Measurements from ENCODE around the gene ICE1. TPM values are rescaled to one million over a fixed set of nuclear protein-coding genes. Genes with fewer than 3 reads are reported as not detected.

ICE1 gene
- total RNA-seq, 1 experiment from 2014 or later: 48.9 TPM

DNA sequence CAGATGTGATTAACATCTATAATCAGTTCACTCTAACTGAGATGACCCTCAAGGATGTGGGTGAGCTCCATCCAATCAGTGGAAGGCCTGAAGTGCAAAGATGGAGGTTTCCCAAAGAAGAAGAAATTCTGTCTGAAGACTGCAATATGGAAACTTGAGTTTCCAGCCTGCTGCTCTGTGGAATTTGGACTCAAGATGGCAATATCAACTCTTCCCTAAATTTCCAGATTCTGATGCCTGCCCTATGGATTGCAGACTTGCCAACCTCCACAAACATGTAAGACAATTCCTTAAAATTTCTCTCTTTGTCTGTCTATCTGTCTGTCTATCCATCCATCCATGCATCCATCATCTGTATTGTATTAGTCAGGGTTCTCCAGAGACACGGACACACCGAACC lies 85.9 kb downstream of the ICE1 start:
- Mint-ChIP-seq H3K4me1 (peaks cover 3% of the 10 kb centered on the region), H3K27me3 (ENCODE audit: low read depth) (peaks cover 3% of the 10 kb centered on the region), H3K4me3 (no peak overlapping the region), H3K27ac (no peak overlapping the region), H3K9me3 (peaks cover 51% of the 10 kb centered on the region), H3K36me3 (peaks cover 27% of the 10 kb centered on the region)
- ATAC-seq: no peak
- ChIA-PET POLR2A (no interaction called here), CTCF (interaction anchor here (0.9 kb wide), 1 partner anchor 14 kb away, joined by 4 read pairs; no protein-coding TSS in a partner anchor)
- no peak for DNase-seq (ENCODE audit: low spot score)
- no peak for TF ChIP-seq ZNF138 (CRISPR knock-in tag; conservative IDR thresholded peaks at IDR 0.05)
- no peak for TF ChIP-seq FOXJ3 (CRISPR knock-in tag; IDR thresholded peaks at IDR 0.05; ENCODE audit: borderline replicate concordance)
- TF ChIP-seq MYBL2 (CRISPR knock-in tag; IDR thresholded peaks at IDR 0.05): no peak

DNA sequence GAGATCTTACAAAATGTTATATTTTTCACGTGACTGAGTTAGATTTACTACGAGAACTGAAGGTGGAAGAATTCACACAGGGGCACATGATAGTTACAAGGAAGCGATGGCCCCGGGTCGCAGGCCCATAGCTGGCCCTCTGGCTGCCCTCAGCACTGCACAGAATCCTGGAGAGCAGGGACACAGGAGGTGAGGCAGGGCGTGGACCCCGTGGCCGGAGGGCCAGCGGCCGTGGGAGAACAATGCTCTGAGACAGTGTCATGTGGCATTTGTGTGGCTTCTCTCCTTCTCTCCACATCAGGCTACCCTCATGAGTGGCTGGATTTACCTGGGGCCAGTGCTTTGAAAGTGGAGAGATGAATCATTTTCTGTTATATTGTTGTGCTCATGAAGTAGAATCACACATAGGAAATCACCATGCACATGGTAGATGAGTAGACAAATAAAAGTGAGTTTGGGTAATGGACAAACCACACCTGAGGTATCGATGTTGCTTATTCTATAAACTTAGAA lies 89.5 kb downstream of the ICE1 start:
- DNase-seq (ENCODE audit: low spot score) (no peak), ATAC-seq (no peak)
- Mint-ChIP-seq H3K4me1 (peaks cover 2% of the 10 kb centered on the region), H3K27ac (no peak overlapping the region), H3K9me3 (peaks cover 70% of the 10 kb centered on the region), H3K4me3 (no peak overlapping the region), H3K27me3 (ENCODE audit: low read depth) (peaks cover 15% of the 10 kb centered on the region), H3K36me3 (peaks cover 46% of the 10 kb centered on the region)
- ChIA-PET CTCF (no interaction called here), POLR2A (no interaction called here)
- TF ChIP-seq, protein P1, sequence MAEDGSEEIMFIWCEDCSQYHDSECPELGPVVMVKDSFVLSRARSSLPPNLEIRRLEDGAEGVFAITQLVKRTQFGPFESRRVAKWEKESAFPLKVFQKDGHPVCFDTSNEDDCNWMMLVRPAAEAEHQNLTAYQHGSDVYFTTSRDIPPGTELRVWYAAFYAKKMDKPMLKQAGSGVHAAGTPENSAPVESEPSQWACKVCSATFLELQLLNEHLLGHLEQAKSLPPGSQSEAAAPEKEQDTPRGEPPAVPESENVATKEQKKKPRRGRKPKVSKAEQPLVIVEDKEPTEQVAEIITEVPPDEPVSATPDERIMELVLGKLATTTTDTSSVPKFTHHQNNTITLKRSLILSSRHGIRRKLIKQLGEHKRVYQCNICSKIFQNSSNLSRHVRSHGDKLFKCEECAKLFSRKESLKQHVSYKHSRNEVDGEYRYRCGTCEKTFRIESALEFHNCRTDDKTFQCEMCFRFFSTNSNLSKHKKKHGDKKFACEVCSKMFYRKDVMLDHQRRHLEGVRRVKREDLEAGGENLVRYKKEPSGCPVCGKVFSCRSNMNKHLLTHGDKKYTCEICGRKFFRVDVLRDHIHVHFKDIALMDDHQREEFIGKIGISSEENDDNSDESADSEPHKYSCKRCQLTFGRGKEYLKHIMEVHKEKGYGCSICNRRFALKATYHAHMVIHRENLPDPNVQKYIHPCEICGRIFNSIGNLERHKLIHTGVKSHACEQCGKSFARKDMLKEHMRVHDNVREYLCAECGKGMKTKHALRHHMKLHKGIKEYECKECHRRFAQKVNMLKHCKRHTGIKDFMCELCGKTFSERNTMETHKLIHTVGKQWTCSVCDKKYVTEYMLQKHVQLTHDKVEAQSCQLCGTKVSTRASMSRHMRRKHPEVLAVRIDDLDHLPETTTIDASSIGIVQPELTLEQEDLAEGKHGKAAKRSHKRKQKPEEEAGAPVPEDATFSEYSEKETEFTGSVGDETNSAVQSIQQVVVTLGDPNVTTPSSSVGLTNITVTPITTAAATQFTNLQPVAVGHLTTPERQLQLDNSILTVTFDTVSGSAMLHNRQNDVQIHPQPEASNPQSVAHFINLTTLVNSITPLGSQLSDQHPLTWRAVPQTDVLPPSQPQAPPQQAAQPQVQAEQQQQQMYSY (CRISPR knock-in tag; IDR thresholded peaks at IDR 0.05): no peak
- TF ChIP-seq, protein P2, sequence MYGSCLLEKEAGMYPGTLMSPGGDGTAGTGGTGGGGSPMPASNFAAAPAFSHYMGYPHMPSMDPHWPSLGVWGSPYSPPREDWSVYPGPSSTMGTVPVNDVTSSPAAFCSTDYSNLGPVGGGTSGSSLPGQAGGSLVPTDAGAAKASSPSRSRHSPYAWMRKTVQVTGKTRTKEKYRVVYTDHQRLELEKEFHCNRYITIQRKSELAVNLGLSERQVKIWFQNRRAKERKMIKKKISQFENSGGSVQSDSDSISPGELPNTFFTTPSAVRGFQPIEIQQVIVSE (CRISPR knock-in tag; IDR thresholded peaks at IDR 0.05; ENCODE audit: borderline replicate concordance): no peak
- no peak for TF ChIP-seq ZNF416 (CRISPR knock-in tag; IDR thresholded peaks at IDR 0.05)
- no peak for TF ChIP-seq NFATC4 (CRISPR knock-in tag; IDR thresholded peaks at IDR 0.05)
- TF ChIP-seq, protein P3, sequence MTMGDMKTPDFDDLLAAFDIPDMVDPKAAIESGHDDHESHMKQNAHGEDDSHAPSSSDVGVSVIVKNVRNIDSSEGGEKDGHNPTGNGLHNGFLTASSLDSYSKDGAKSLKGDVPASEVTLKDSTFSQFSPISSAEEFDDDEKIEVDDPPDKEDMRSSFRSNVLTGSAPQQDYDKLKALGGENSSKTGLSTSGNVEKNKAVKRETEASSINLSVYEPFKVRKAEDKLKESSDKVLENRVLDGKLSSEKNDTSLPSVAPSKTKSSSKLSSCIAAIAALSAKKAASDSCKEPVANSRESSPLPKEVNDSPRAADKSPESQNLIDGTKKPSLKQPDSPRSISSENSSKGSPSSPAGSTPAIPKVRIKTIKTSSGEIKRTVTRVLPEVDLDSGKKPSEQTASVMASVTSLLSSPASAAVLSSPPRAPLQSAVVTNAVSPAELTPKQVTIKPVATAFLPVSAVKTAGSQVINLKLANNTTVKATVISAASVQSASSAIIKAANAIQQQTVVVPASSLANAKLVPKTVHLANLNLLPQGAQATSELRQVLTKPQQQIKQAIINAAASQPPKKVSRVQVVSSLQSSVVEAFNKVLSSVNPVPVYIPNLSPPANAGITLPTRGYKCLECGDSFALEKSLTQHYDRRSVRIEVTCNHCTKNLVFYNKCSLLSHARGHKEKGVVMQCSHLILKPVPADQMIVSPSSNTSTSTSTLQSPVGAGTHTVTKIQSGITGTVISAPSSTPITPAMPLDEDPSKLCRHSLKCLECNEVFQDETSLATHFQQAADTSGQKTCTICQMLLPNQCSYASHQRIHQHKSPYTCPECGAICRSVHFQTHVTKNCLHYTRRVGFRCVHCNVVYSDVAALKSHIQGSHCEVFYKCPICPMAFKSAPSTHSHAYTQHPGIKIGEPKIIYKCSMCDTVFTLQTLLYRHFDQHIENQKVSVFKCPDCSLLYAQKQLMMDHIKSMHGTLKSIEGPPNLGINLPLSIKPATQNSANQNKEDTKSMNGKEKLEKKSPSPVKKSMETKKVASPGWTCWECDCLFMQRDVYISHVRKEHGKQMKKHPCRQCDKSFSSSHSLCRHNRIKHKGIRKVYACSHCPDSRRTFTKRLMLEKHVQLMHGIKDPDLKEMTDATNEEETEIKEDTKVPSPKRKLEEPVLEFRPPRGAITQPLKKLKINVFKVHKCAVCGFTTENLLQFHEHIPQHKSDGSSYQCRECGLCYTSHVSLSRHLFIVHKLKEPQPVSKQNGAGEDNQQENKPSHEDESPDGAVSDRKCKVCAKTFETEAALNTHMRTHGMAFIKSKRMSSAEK (CRISPR knock-in tag; IDR thresholded peaks at IDR 0.05; ENCODE audit: borderline replicate concordance): no peak
- no peak for TF ChIP-seq SMAD3 (CRISPR knock-in tag; IDR thresholded peaks at IDR 0.05; ENCODE audit: borderline replicate concordance)
- TF ChIP-seq, protein P4, sequence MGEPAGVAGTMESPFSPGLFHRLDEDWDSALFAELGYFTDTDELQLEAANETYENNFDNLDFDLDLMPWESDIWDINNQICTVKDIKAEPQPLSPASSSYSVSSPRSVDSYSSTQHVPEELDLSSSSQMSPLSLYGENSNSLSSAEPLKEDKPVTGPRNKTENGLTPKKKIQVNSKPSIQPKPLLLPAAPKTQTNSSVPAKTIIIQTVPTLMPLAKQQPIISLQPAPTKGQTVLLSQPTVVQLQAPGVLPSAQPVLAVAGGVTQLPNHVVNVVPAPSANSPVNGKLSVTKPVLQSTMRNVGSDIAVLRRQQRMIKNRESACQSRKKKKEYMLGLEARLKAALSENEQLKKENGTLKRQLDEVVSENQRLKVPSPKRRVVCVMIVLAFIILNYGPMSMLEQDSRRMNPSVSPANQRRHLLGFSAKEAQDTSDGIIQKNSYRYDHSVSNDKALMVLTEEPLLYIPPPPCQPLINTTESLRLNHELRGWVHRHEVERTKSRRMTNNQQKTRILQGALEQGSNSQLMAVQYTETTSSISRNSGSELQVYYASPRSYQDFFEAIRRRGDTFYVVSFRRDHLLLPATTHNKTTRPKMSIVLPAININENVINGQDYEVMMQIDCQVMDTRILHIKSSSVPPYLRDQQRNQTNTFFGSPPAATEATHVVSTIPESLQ (CRISPR knock-in tag; IDR thresholded peaks at IDR 0.05): no peak

DNA sequence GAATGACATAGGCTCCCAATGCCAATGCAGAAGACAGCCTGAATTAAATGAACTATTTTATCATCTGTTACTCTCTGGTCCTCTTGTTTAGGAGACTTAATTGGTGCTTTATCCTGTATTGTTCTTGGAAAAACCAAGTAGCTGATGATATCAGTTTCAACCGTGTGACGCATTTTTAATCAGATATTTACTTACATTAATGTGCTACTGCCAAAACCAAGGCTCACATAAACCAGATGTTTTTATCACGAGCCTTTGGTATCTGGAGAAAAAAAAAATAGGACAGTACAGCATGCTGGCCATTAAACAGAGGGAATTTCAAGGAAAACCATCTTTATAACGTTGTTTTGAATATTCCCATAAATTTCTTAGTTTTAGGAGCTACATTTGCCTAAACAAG lies 90.1 kb downstream of the ICE1 start:
- no peak overlapping the region for H3K27ac Mint-ChIP-seq
- no peak for DNase-seq (ENCODE audit: low spot score)
- H3K4me1 Mint-ChIP-seq: no peaks in the 10 kb centered on the region
- H3K4me3 Mint-ChIP-seq: no peak overlapping the region
- ChIA-PET POLR2A (no interaction called here), CTCF (no interaction called here)
- H3K9me3 Mint-ChIP-seq: peaks cover 75% of the 10 kb centered on the region
- no peak for ATAC-seq
- H3K36me3 Mint-ChIP-seq: peaks cover 52% of the 10 kb centered on the region
- peaks cover 20% of the 10 kb centered on the region for H3K27me3 Mint-ChIP-seq (ENCODE audit: low read depth)
- no peak for TF ChIP-seq CREM (CRISPR knock-in tag; IDR thresholded peaks at IDR 0.05)
- no peak for TF ChIP-seq ESRRA (CRISPR knock-in tag; IDR thresholded peaks at IDR 0.05; ENCODE audit: borderline replicate concordance)
- no peak for TF ChIP-seq SOX15 (CRISPR knock-in tag; IDR thresholded peaks at IDR 0.05)
- no peak for TF ChIP-seq ATF1 (CRISPR knock-in tag; IDR thresholded peaks at IDR 0.05)
- TF ChIP-seq, protein P5, sequence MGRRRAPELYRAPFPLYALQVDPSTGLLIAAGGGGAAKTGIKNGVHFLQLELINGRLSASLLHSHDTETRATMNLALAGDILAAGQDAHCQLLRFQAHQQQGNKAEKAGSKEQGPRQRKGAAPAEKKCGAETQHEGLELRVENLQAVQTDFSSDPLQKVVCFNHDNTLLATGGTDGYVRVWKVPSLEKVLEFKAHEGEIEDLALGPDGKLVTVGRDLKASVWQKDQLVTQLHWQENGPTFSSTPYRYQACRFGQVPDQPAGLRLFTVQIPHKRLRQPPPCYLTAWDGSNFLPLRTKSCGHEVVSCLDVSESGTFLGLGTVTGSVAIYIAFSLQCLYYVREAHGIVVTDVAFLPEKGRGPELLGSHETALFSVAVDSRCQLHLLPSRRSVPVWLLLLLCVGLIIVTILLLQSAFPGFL (CRISPR knock-in tag; IDR thresholded peaks at IDR 0.05; ENCODE audit: borderline replicate concordance): no peak
- TF ChIP-seq CBFB (CRISPR knock-in tag; IDR thresholded peaks at IDR 0.05; ENCODE audit: low read depth): no peak
- TF ChIP-seq, protein P6, sequence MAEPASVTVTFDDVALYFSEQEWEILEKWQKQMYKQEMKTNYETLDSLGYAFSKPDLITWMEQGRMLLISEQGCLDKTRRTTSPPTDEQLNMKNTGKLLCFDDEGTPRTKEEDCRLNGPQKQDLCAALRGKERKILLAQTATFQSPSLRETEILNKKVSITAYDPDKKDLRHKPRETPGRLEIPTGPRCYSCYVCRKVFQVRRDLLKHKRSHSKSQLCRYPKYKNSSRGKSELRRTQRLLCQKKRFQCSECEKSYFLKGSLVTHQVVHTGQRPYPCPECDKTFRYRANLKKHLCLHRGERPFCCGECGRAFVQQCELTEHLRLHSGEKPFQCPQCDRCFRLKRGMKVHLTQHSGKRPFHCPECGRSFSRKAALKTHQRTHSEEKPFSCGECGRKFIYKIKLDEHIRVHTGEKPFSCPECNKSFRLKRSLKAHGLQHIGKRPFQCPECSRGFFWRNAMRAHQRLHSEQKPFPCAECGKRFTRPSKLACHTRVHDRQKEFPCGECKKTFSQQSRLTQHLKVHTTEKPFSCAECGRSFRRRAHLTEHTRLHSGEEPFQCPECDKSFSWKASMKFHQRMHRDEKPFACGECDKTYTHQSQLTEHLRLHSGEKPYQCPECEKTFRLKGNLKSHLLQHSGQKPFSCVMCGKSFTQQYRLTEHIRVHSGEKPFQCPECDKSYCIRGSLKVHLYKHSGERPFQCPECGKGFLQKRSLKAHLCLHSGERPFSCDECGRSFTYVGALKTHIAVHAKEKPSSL (CRISPR knock-in tag; conservative IDR thresholded peaks at IDR 0.05): no peak

Data from WTC11 (cell line).